Epidermal melanocyte (primary cell): ENCODE measurements around the gene ANXA8.
"Not testable (repeated sequence)": the region's sequence is repeated elsewhere in the genome, so short reads cannot be mapped to it uniquely, and the experiment has no call there.

Source experiments
- DNase-seq: peaks from one replicate; pipeline ENCODE4 v3.0.0; 2011; ENCODE audit warnings: low spot score; ENCODE audit not compliant: insufficient read length

ANXA8 gene

GRCh38 chr10:47465216-47465917, 18.5 kb downstream of the ANXA8 start:
- DNase-seq = not testable (repeated sequence)

GRCh38 chr10:47462577-47463358, 21.1 kb downstream of the ANXA8 start:
- DNase-seq = not testable (repeated sequence)

GRCh38 chr10:47461261-47461687, 22.6 kb downstream of the ANXA8 start:
- not testable (repeated sequence) for DNase-seq

GRCh38 chr10:47458466-47459154, 25.3 kb downstream of the ANXA8 start:
- no peak for DNase-seq

GRCh38 chr10:47457826-47458225, 26.1 kb downstream of the ANXA8 start:
- DNase-seq = no peak

- no peak for DNase-seq
Observed at GRCh38 chr10:47457528-47457820, 26.4 kb downstream of the ANXA8 start.

GRCh38 chr10:47456794-47457527, 27.0 kb downstream of the ANXA8 start:
- no peak for DNase-seq

- DNase-seq = no peak
Observed at GRCh38 chr10:47456079-47456785, 27.7 kb downstream of the ANXA8 start.

GRCh38 chr10:47455350-47456078, 28.4 kb downstream of the ANXA8 start:
- not testable (repeated sequence) for DNase-seq

GRCh38 chr10:47454780-47455058, 29.2 kb downstream of the ANXA8 start:
- no peak for DNase-seq

GRCh38 chr10:47454008-47454779, 29.7 kb downstream of the ANXA8 start:
- no peak for DNase-seq

GRCh38 chr10:47453141-47454007, 30.5 kb downstream of the ANXA8 start:
- no peak for DNase-seq

GRCh38 chr10:47452495-47453140, 31.3 kb downstream of the ANXA8 start:
- no peak for DNase-seq

- DNase-seq = no peak
Observed at GRCh38 chr10:47451998-47452494, 31.9 kb downstream of the ANXA8 start.

- no peak for DNase-seq
Observed at GRCh38 chr10:47451273-47451997, 32.5 kb downstream of the ANXA8 start.

GRCh38 chr10:47450442-47450841, 33.5 kb downstream of the ANXA8 start:
- DNase-seq = no peak

- no peak for DNase-seq
Observed at GRCh38 chr10:47449979-47450378, 33.9 kb downstream of the ANXA8 start.
